Mesothelial cell of epicardium (in vitro differentiated cells): ENCODE results near the gene GTF2B. TPM values are rescaled to one million over a fixed set of nuclear protein-coding genes. Genes with fewer than 3 reads are reported as not detected.
"Not testable (repeated sequence)": the region's sequence is repeated elsewhere in the genome, so short reads cannot be mapped to it uniquely, and the experiment has no call there.

ENCODE experiments used
- DNase-seq, 2 experiments: peaks; one replicate each; pipeline ENCODE4 v3.0.0; 2021; ENCODE audit warnings: low spot score in 2 of 2; ENCODE audit not compliant: unreplicated experiment in 2 of 2
- H3K27ac Mint-ChIP-seq: 2 replicates; pipeline ENCODE4 v1.8.0; 2021; ENCODE audit warnings: mixed read lengths
- H3K27me3 Mint-ChIP-seq: 2 replicates; pipeline ENCODE4 v1.8.0; 2021; ENCODE audit warnings: low read depth, mixed read lengths
- H3K36me3 Mint-ChIP-seq: 2 replicates; pipeline ENCODE4 v1.8.0; 2021; ENCODE audit warnings: mixed read lengths
- H3K4me1 Mint-ChIP-seq: 2 replicates; pipeline ENCODE4 v1.8.0; 2021; ENCODE audit warnings: mixed read lengths
- H3K4me3 Mint-ChIP-seq: 2 replicates; pipeline ENCODE4 v1.8.0; 2021; ENCODE audit warnings: mild to moderate bottlenecking, moderate library complexity, mixed read lengths
- H3K9me3 Mint-ChIP-seq: 2 replicates; pipeline ENCODE4 v1.8.0; 2021; ENCODE audit warnings: mixed read lengths
- CTCF ChIP-seq: fragments of 200-600 bp; sonication (generic); IDR thresholded peaks from one replicate; pipeline ENCODE4 v1.5.0; 2021; ENCODE audit warnings: antibody characterized with exemption; ENCODE audit not compliant: unreplicated experiment
- total RNA-seq: library from RNA; stranded (reverse); gene quantifications from 3 replicates; pipeline ENCODE4 v1.2.1, GENCODE V29; 2021

GTF2B gene
- total RNA-seq, 1 donor from 2014 or later: 21.7 TPM

GRCh38 chr1:88891951-88892340, 579 bp upstream of the GTF2B start:
- Mint-ChIP-seq H3K27me3 (no peaks in the 10 kb centered on the region), H3K9me3 (no peaks in the 10 kb centered on the region), H3K27ac (peak overlapping the region; percentile 98), H3K36me3 (no peaks in the 10 kb centered on the region), H3K4me3 (peak overlapping the region; percentile 98), H3K4me1 (peaks cover 22% of the 10 kb centered on the region)
- DNase-seq: no peak
- TF ChIP-seq CTCF: no peak

- Mint-ChIP-seq H3K27ac (peak overlapping the region; percentile 98), H3K27me3 (no peaks in the 10 kb centered on the region), H3K36me3 (peaks cover 3% of the 10 kb centered on the region), H3K4me1 (peaks cover 22% of the 10 kb centered on the region), H3K4me3 (peak overlapping the region; percentile 98), H3K9me3 (no peaks in the 10 kb centered on the region)
- no peak for DNase-seq
- no peak for TF ChIP-seq CTCF
These were observed 513 bp downstream of the GTF2B start for GRCh38 chr1:88890791-88891317.

- peak overlapping the region; percentile 98 for H3K27ac Mint-ChIP-seq
- no peaks in the 10 kb centered on the region for H3K9me3 Mint-ChIP-seq
- peaks cover 3% of the 10 kb centered on the region for H3K36me3 Mint-ChIP-seq
- DNase-seq: no peak
- peak overlapping the region; percentile 98 for H3K4me3 Mint-ChIP-seq
- no peak for TF ChIP-seq CTCF
- no peaks in the 10 kb centered on the region for H3K27me3 Mint-ChIP-seq
- peaks cover 22% of the 10 kb centered on the region for H3K4me1 Mint-ChIP-seq
These were observed 1.2 kb downstream of the GTF2B start for GRCh38 chr1:88890131-88890530.

GRCh38 chr1:88888750-88889149, 2.6 kb downstream of the GTF2B start:
- peaks cover 22% of the 10 kb centered on the region for H3K4me1 Mint-ChIP-seq
- TF ChIP-seq CTCF: no peak
- no peak overlapping the region for H3K4me3 Mint-ChIP-seq
- peaks cover 3% of the 10 kb centered on the region for H3K36me3 Mint-ChIP-seq
- DNase-seq: no peak
- no peaks in the 10 kb centered on the region for H3K27me3 Mint-ChIP-seq
- H3K9me3 Mint-ChIP-seq: no peaks in the 10 kb centered on the region
- peak overlapping the region; percentile 14 for H3K27ac Mint-ChIP-seq

GRCh38 chr1:88885933-88886332, 5.4 kb downstream of the GTF2B start:
- Mint-ChIP-seq H3K27me3 (no peaks in the 10 kb centered on the region), H3K9me3 (no peaks in the 10 kb centered on the region), H3K4me3 (no peak overlapping the region), H3K27ac (no peak overlapping the region), H3K36me3 (peaks cover 3% of the 10 kb centered on the region), H3K4me1 (peaks cover 25% of the 10 kb centered on the region)
- no peak for TF ChIP-seq CTCF
- no peak for DNase-seq

GRCh38 chr1:88883156-88883555, 8.2 kb downstream of the GTF2B start:
- no peak overlapping the region for H3K4me3 Mint-ChIP-seq
- peaks cover 3% of the 10 kb centered on the region for H3K36me3 Mint-ChIP-seq
- peak overlapping the region; percentile 21 for H3K27ac Mint-ChIP-seq
- DNase-seq: no peak
- TF ChIP-seq CTCF: no peak
- peaks cover 3% of the 10 kb centered on the region for H3K4me1 Mint-ChIP-seq
- no peaks in the 10 kb centered on the region for H3K9me3 Mint-ChIP-seq
- H3K27me3 Mint-ChIP-seq: no peaks in the 10 kb centered on the region

- H3K27me3 Mint-ChIP-seq, H3K27ac Mint-ChIP-seq, H3K9me3 Mint-ChIP-seq, H3K4me3 Mint-ChIP-seq, H3K36me3 Mint-ChIP-seq, DNase-seq, H3K4me1 Mint-ChIP-seq: not testable (repeated sequence)
These were observed 10.7 kb downstream of the GTF2B start for GRCh38 chr1:88880717-88881116.
